HepG2 (cell line): ENCODE results near the gene IFNK. TPM values are rescaled to one million over a fixed set of nuclear protein-coding genes. Genes with fewer than 3 reads are reported as not detected.

ENCODE experiments used
- AHDC1 ChIP-seq: sonication (generic); formaldehyde crosslinking; IDR thresholded peaks from 2 replicates; pipeline ENCODE4 v1.5.1; 2020; ENCODE audit warnings: mild to moderate bottlenecking, missing genetic modification reagents, borderline replicate concordance
- ARID5B ChIP-seq: IDR thresholded peaks from 2 replicates; pipeline ENCODE4 v1.4.0; 2020; ENCODE audit warnings: mild to moderate bottlenecking, missing genetic modification reagents
- ATF2 ChIP-seq: sonication (generic); formaldehyde crosslinking; IDR thresholded peaks from 2 replicates; pipeline ENCODE4 v1.4.0; 2020; ENCODE audit warnings: missing genetic modification reagents
- ATF4 ChIP-seq, 2 experiments: fragments of 450-650 bp in 1 of 2; sonication (generic) in 1 of 2; formaldehyde crosslinking; IDR thresholded peaks; 2 replicates each; pipeline versions ENCODE4 v1.5.0 to v1.8.0; 2020 to 2022; ENCODE audit warnings: mild to moderate bottlenecking in 1 of 2, missing genetic modification reagents in 1 of 2
- BORCS8-MEF2B ChIP-seq: sonication (generic); formaldehyde crosslinking; IDR thresholded peaks from 2 replicates; pipeline ENCODE4 v1.8.0; 2022; ENCODE audit warnings: mild to moderate bottlenecking, missing genetic modification reagents
- CEBPB ChIP-seq: IDR thresholded peaks from 2 replicates; pipeline ENCODE4 v1.6.1; 2011; ENCODE audit warnings: low read depth, low read length, improper control_type of control experiment, borderline replicate concordance
- EP300 ChIP-seq, 3 experiments: sonication (generic) in 1 of 3; formaldehyde crosslinking in 1 of 3; IDR thresholded peaks; 2 replicates each; pipeline versions ENCODE4 v1.5.1 to v1.6.1; 2011 to 2020; ENCODE audit warnings: low read depth in 2 of 3, low read length in 2 of 3, borderline replicate concordance in 1 of 3, improper control_type of control experiment in 1 of 3, mild to moderate bottlenecking in 1 of 3, missing genetic modification reagents in 1 of 3, moderate library complexity in 1 of 3
- FOSL2 ChIP-seq: sonication (generic); formaldehyde crosslinking; IDR thresholded peaks from 2 replicates; pipeline ENCODE4 v1.4.0; 2020; ENCODE audit warnings: missing genetic modification reagents
- NR2F1 ChIP-seq, 2 experiments: fragments of 450-650 bp in 1 of 2; formaldehyde crosslinking in 1 of 2; IDR thresholded peaks; 2 replicates each; pipeline versions ENCODE4 v1.5.0 to v1.6.1; 2016 to 2020; ENCODE audit warnings: mild to moderate bottlenecking in 1 of 2, missing compliant biosample characterization in 1 of 2, missing genetic modification reagents in 1 of 2, moderate library complexity in 1 of 2
- TRIM24 ChIP-seq: sonication (generic); formaldehyde crosslinking; IDR thresholded peaks from 2 replicates; pipeline ENCODE4 v1.8.0; 2022; ENCODE audit warnings: mild to moderate bottlenecking, missing genetic modification reagents
- ZNF207 ChIP-seq: fragments of 450-650 bp; IDR thresholded peaks from 2 replicates; pipeline ENCODE4 v1.6.1; 2016; ENCODE audit warnings: antibody characterized with exemption, borderline replicate concordance
- ZNF253 ChIP-seq: sonication (generic); formaldehyde crosslinking; IDR thresholded peaks from 2 replicates; pipeline ENCODE4 v1.8.0; 2022; ENCODE audit warnings: mild to moderate bottlenecking, missing genetic modification reagents, borderline replicate concordance
- ZNF790 ChIP-seq: sonication (generic); formaldehyde crosslinking; IDR thresholded peaks from 2 replicates; pipeline ENCODE4 v1.8.0; 2022; ENCODE audit warnings: missing genetic modification reagents, mild to moderate bottlenecking, borderline replicate concordance
- polyA plus RNA-seq, 8 experiments: library from polyadenylated mRNA; depleted of rRNA in 3 of 8; stranded (reverse) in 7 of 8; unstranded in 1 of 8; fragments of >200 nt; fragmentation: Illumina TruSeq in 4 of 8; extraction: Trizol in 4 of 8; gene quantifications; 2 replicates each; pipeline versions ENCODE4 v1.2.1 to v1.2.3, GENCODE V29; 2011 to 2016; ENCODE audit warnings: low read depth in 4 of 8, missing spikeins in 1 of 8, mixed read lengths in 1 of 8; ENCODE audit not compliant: insufficient read depth in 1 of 8
- total RNA-seq, 5 experiments: library from RNA; depleted of rRNA; stranded (reverse); fragments of >200 nt; fragmentation: Illumina TruSeq; extraction: Trizol; gene quantifications; 2 replicates each; pipeline ENCODE4 v1.2.3, GENCODE V29; 2016; ENCODE audit warnings: low read depth in 1 of 5

Gene IFNK
- total and polyA plus RNA-seq, 2 of the 13 experiments (the other 11 are each of a cell fraction or from before 2014, with no cell fraction given): not detected

GRCh38 chr9:27539479-27540441 is 15.7 kb downstream of the IFNK start (continued):
- TF ChIP-seq EP300 (IDR thresholded peaks at IDR 0.05; ENCODE audit: low read depth in 2 of 2, low read length in 2 of 2): peak in 1 of 2 experiments; percentile 65; a peak in 2 of 4 replicates
- no peak for TF ChIP-seq EP300 (CRISPR knock-in tag; IDR thresholded peaks at IDR 0.05; ENCODE audit: borderline replicate concordance)
- TF ChIP-seq CEBPB: peak; percentile 92
- TF ChIP-seq FOSL2: peak; percentile 74
- no peak for TF ChIP-seq ZNF253 (CRISPR knock-in tag)
- no peak for TF ChIP-seq BORCS8-MEF2B (CRISPR knock-in tag)
- peak; percentile 51 to 80; a peak in 3 of 4 replicates for TF ChIP-seq NR2F1 (CRISPR knock-in tag; IDR thresholded peaks at IDR 0.05)
- peak in 1 of 2 experiments; percentile 49; a peak in 1 of 4 replicates for TF ChIP-seq ATF4 (CRISPR knock-in tag; IDR thresholded peaks at IDR 0.05)
- TF ChIP-seq ARID5B (CRISPR knock-in tag): peak; percentile 88
- peak; percentile 91; the same call in 1 of the 2 replicates for TF ChIP-seq AHDC1
- no peak for TF ChIP-seq ZNF207
- no peak for TF ChIP-seq ATF2 (CRISPR knock-in tag)
- peak; percentile 68; the same call in 1 of the 2 replicates for TF ChIP-seq TRIM24 (CRISPR knock-in tag)
- no peak for TF ChIP-seq ZNF790
